K562 (cell line): ENCODE results near the gene LMNA.

Experiments used
- CBX5 ChIP-seq: IDR thresholded peaks from 2 replicates; pipeline ENCODE4 v1.6.1; 2014; ENCODE audit warnings: low read depth, borderline replicate concordance
- ETV5 ChIP-seq: sonication (generic); formaldehyde crosslinking; IDR thresholded peaks from 2 replicates; pipeline ENCODE4 v1.4.0; 2020; ENCODE audit warnings: low read depth, mild to moderate bottlenecking, missing genetic modification reagents
- TAF1 ChIP-seq: IDR thresholded peaks from 2 replicates; pipeline ENCODE4 v1.6.1; 2011; ENCODE audit warnings: mild to moderate bottlenecking, low read length, moderate library complexity; ENCODE audit not compliant: insufficient read depth, control insufficient read depth, severe bottlenecking; ENCODE audit errors: extremely low read depth

GRCh38 chr1:156065871-156066270, 48.6 kb upstream of the LMNA start:
- TF ChIP-seq CBX5 = no peak
- no peak for TF ChIP-seq TAF1
- TF ChIP-seq ETV5 = no peak
